ENCODE results near the gene PRRG2. TPM values are rescaled to one million over a fixed set of nuclear protein-coding genes. Genes with fewer than 3 reads are reported as not detected.
"Not testable (repeated sequence)": the region's sequence is repeated elsewhere in the genome, so short reads cannot be mapped to it uniquely, and the experiment has no call there.

PRRG2 gene
- polyA plus RNA-seq, 1 donor from 2014 or later, result 0.26 TPM

- H3K27ac Mint-ChIP-seq, result peak overlapping the region in 1 of 3 donors; percentile 26
- H3K27me3 Mint-ChIP-seq, result no peaks in the 10 kb centered on the region
- peaks cover 0 to 5% (median 4%) of the 10 kb centered on the region in 3 donors for H3K4me1 Mint-ChIP-seq
- no peaks in the 10 kb centered on the region for H3K9me3 Mint-ChIP-seq
- H3K36me3 Mint-ChIP-seq, result no peaks in the 10 kb centered on the region
- peak overlapping the region in 1 of 4 donors; percentile 49 for H3K4me3 Mint-ChIP-seq
Measured at GRCh38 chr19:49631014-49631588, 50.0 kb downstream of the PRRG2 start.

DNA sequence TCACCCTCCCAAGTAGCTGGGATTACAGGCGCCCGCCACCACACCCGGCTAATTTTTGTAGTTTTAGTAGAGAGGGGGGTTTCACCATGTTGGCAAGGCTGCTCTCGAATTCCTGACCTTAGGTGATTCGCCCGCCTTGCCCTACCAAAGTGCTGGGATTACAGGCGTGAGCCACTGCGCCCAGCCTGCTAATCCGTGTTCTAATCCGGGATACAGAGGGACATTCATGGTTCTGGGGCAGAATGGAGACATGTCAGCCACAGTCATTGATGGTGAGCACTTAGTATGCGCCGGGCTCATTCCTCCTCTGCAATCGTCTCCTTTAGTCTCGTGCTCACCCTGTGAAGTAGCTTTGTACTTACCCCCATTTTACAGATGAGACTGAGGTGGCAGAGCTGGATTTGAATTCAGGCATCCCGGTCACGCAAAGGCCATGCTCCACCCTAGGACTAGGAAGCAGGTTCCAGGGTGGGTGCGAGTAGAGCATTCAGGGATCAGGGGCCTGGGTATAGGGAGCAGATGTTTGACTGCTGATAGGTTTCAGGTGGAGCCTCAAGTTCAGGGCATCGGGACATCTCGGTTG is 50.6 kb downstream of the PRRG2 start:
- H3K27ac Mint-ChIP-seq, result peak overlapping the region in 1 of 3 donors; percentile 5
- H3K4me1 Mint-ChIP-seq, result peaks cover 0 to 5% (median 4%) of the 10 kb centered on the region in 3 donors
- no peak overlapping the region for H3K4me3 Mint-ChIP-seq
- H3K27me3 Mint-ChIP-seq, result no peaks in the 10 kb centered on the region
- H3K36me3 Mint-ChIP-seq, result no peaks in the 10 kb centered on the region
- no peaks in the 10 kb centered on the region for H3K9me3 Mint-ChIP-seq

GRCh38 chr19:49632576-49632975 is 51.5 kb downstream of the PRRG2 start:
- H3K9me3 Mint-ChIP-seq, result no peaks in the 10 kb centered on the region
- no peaks in the 10 kb centered on the region for H3K27me3 Mint-ChIP-seq
- no peak overlapping the region for H3K4me3 Mint-ChIP-seq

DNA sequence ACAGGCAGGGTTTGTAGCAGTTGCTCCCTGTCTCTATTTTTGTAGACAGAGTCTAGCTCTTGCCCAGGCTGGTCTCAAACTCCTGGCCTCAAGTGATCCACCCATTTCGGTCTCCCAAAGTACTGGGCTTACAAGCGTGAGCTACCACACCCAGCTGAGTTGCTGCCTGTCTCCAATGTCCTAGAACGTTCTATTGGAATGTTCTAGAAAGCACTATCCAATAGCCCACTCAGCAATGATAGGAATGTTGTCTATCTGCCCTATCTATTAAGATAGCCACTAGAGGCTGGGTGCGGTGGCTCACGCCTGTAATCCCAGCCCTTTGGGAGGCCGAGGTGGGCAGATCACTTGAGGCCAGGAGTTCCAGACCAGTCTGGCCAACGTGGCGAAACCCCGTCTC is 52.2 kb downstream of the PRRG2 start:
- H3K27ac Mint-ChIP-seq, result peak overlapping the region in 1 of 3 donors; percentile 78
- H3K9me3 Mint-ChIP-seq, result not testable (repeated sequence)

More at GRCh38 chr19:49632576-49632975, 51.5 kb downstream of the PRRG2 start:
- Mint-ChIP-seq H3K27ac (peak overlapping the region in 1 of 3 donors; percentile 78), H3K36me3 (no peaks in the 10 kb centered on the region), H3K4me1 (peaks cover 0 to 6% (median 4%) of the 10 kb centered on the region in 3 donors)

DNA sequence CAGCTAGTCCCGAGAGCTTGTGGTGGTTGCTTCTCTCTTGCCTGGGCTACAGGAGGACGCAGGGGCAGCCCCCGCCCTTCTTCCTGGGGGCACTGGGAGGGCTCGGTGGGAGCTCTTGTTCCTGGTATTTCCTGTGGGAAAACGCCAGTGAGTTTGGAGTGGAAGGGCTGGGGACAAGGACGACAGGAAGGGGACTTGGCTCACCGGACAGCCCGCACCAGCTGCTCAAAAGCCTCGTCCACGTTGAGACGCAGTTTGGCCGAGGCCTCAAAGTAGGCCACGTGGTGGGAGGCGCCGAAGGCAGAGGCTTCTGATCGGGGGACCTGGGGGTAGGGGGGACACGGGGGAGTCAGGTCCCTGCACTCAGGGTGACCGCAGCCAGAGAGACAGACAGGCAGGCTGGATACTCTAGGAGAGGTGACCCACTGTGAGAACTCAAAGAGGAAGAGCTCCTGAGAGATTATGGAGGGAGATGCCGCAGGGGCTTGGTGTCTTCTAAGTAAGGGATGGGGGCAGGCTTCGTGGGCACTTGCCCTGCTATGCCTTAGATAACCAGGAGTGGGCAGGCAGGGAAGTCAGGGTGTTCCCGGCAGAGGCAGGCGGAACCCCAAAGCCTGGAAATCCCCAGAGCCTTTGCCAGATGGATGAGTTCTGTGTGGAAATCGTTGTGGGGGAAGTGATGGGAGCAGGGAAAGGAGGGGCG is 54.6 kb downstream of the PRRG2 start:
- Mint-ChIP-seq H3K4me1 (peaks cover 5 to 14% (median 14%) of the 10 kb centered on the region in 3 donors), H3K36me3 (no peaks in the 10 kb centered on the region), H3K9me3 (no peaks in the 10 kb centered on the region), H3K4me3 (no peak overlapping the region), H3K27ac (no peak overlapping the region), H3K27me3 (peaks cover 2% of the 10 kb centered on the region)

More for the DNA sequence above, 52.2 kb downstream of the PRRG2 start:
- not testable (repeated sequence) for H3K4me3 Mint-ChIP-seq, H3K4me1 Mint-ChIP-seq, H3K36me3 Mint-ChIP-seq, H3K27me3 Mint-ChIP-seq

DNA sequence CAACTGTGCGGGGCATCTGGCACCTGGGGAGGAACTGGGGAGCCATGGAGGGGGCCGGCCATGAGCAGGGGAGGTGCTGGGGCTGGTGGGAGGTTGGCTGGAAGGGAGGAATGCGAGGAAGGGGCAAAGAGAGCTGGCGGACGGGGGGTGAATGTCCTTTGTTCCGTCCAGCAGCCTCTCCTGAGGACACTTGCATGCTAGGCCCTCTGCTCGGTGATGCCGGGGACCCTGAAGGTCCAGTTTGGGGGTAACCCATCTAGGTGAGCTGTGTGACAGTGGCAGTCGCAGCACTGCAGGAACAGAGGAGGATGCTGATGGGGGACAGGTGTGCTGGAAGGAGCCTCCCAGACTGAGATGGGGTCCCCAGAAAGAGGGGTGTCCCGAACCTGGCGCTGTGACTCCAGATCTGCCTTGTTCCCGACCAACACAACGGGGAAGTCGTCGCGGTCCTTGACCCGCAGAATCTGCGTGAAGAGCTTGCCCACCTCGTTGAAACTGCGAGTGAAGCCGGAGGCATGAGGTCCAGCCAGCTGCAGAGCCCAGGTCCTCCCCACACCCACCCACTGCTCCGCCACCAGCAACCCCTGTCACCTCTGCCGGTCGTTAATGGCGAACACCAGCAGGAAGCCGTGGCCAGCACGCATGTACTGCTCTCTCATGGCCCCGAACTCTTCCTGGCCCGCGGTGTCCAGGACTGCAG is 55.3 kb downstream of the PRRG2 start:
- H3K4me1 Mint-ChIP-seq, result peaks cover 5 to 16% (median 14%) of the 10 kb centered on the region in 3 donors
- H3K4me3 Mint-ChIP-seq, result no peak overlapping the region
- no peak overlapping the region for H3K27ac Mint-ChIP-seq
- H3K27me3 Mint-ChIP-seq, result peaks cover 2% of the 10 kb centered on the region
- H3K36me3 Mint-ChIP-seq, result no peaks in the 10 kb centered on the region
- no peaks in the 10 kb centered on the region for H3K9me3 Mint-ChIP-seq

- Mint-ChIP-seq H3K4me1 (peaks cover 5 to 24% (median 21%) of the 10 kb centered on the region in 3 donors), H3K27ac (peak overlapping the region in 2 of 3 donors; percentile 78 to 87)
Measured at GRCh38 chr19:49637821-49638738, 57.0 kb downstream of the PRRG2 start.

GRCh38 chr19:49639401-49640112 is 58.4 kb downstream of the PRRG2 start:
- peak overlapping the region; percentile 87 to 99 (median 94) for H3K4me3 Mint-ChIP-seq
- peaks cover 16 to 38% (median 29%) of the 10 kb centered on the region in 3 donors for H3K4me1 Mint-ChIP-seq
- no peaks in the 10 kb centered on the region for H3K36me3 Mint-ChIP-seq
- no peaks in the 10 kb centered on the region for H3K9me3 Mint-ChIP-seq
- H3K27me3 Mint-ChIP-seq, result peaks cover 2% of the 10 kb centered on the region
- H3K27ac Mint-ChIP-seq, result peak overlapping the region in 2 of 3 donors; percentile 88 to 98

More at GRCh38 chr19:49637821-49638738, 57.0 kb downstream of the PRRG2 start:
- peak overlapping the region in 3 of 4 donors; percentile 56 to 86 (median 77) for H3K4me3 Mint-ChIP-seq
- H3K27me3 Mint-ChIP-seq, result peaks cover 2% of the 10 kb centered on the region
- no peaks in the 10 kb centered on the region for H3K9me3 Mint-ChIP-seq
- no peaks in the 10 kb centered on the region for H3K36me3 Mint-ChIP-seq

DNA sequence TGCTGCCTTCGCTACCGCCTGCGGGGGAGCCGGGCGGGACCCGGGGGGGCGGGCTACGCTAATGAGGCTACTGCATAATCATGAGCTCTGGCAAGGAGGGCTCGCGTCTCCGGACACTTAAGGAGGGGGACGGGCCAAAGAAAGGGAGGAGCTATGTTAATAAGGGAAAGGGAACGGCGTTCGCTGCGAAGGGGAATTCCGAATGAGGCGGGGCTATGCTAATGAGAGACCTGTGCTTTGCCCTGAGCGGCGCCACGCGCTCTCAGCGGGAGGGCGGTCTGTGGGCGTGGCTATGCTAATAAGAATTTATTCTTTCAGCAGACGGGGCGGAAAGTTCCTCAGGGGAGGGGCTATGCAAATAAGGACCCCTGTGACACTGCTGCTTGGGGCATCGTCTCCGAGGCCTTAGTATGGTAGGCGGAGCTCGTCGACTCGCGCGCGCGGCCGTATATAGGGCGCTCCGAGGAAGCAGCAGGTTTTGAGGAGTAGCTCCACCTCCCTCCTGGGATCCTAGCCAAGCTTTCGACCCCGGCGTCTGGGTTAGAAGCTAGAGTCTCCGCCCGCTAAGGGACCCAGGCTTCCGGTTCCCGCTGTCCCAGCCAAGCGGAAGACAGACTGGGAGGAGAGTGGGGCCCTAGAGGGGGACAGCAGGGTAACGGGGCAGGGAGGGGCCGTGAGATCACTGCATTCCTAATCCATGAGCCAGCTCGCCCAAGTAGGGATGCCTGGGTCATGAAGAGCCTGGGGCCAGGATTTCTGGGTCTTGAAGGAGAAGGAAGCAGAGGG is 59.2 kb downstream of the PRRG2 start, which contains the start of gene RRAS:
TSS of gene RRAS (minus strand) at position 31 of the 786 bp plus-strand sequence. CDS start 45 bp downstream, outside the sequence.
- Mint-ChIP-seq H3K36me3 (no peaks in the 10 kb centered on the region), H3K9me3 (no peaks in the 10 kb centered on the region), H3K27ac (peak within 1 kb of the TSS; percentile 88 to 99 (median 98)), H3K27me3 (peaks cover 2% of the 10 kb centered on the region), H3K4me1 (peaks cover 16 to 38% (median 27%) of the 10 kb centered on the region in 3 donors), H3K4me3 (peak within 1 kb of the TSS; percentile 87 to 99 (median 94))

Other genes with a start within 250 kb of the PRRG2 start
- gene CD37, start 245.9 kb upstream of the PRRG2 start, polyA plus RNA-seq, result 754 TPM
- 6.3 TPM for gene TEAD2, start 218.9 kb upstream of the PRRG2 start, polyA plus RNA-seq
- gene DKKL1, start 217.4 kb upstream of the PRRG2 start, polyA plus RNA-seq, result 1.1 TPM
- not detected for gene KASH5, start 193.1 kb upstream of the PRRG2 start, polyA plus RNA-seq
- gene PTH2, start 157.9 kb upstream of the PRRG2 start, polyA plus RNA-seq, result not detected
- not detected for gene GFY, start 155.9 kb upstream of the PRRG2 start, polyA plus RNA-seq
- not detected for gene SLC17A7, start 139.8 kb upstream of the PRRG2 start, polyA plus RNA-seq
- 98.8 TPM for gene PIH1D1, start 129.5 kb upstream of the PRRG2 start, polyA plus RNA-seq
- gene ALDH16A1, start 128.1 kb upstream of the PRRG2 start, polyA plus RNA-seq, result 67.5 TPM
- 24.3 TPM for gene FLT3LG, start 107.1 kb upstream of the PRRG2 start, polyA plus RNA-seq
- gene RPL13A, start 93.7 kb upstream of the PRRG2 start, polyA plus RNA-seq, result 3,792 TPM
- gene RPS11, start 84.9 kb upstream of the PRRG2 start, polyA plus RNA-seq, result 3,702 TPM
- gene FCGRT, start 68.7 kb upstream of the PRRG2 start, polyA plus RNA-seq, result 60.8 TPM
- gene RCN3, start 53.3 kb upstream of the PRRG2 start, polyA plus RNA-seq, result 3.1 TPM
- gene NOSIP, start 760 bp upstream of the PRRG2 start, polyA plus RNA-seq, result 144 TPM
- gene PRR12, start 9.9 kb downstream of the PRRG2 start, polyA plus RNA-seq, result 0.70 TPM
- gene RRAS, start 58.8 kb downstream of the PRRG2 start, polyA plus RNA-seq, result 18.4 TPM
- 3.4 TPM for gene SCAF1, start 60.9 kb downstream of the PRRG2 start, polyA plus RNA-seq
- 66.0 TPM for gene IRF3, start 84.5 kb downstream of the PRRG2 start, polyA plus RNA-seq
- 16.8 TPM for gene BCL2L12, start 84.6 kb downstream of the PRRG2 start, polyA plus RNA-seq
- 187 TPM for gene PRMT1, start 96.0 kb downstream of the PRRG2 start, polyA plus RNA-seq
- gene ADM5, start 108.3 kb downstream of the PRRG2 start, polyA plus RNA-seq, result 0.65 TPM
- not detected for gene CPT1C, start 109.8 kb downstream of the PRRG2 start, polyA plus RNA-seq
- 0.15 TPM for gene TSKS, start 182.0 kb downstream of the PRRG2 start, polyA plus RNA-seq
- 6.5 TPM for gene AP2A1, start 185.7 kb downstream of the PRRG2 start, polyA plus RNA-seq
- 6.6 TPM for gene FUZ, start 232.0 kb downstream of the PRRG2 start, polyA plus RNA-seq
- 54.7 TPM for gene MED25, start 237.0 kb downstream of the PRRG2 start, polyA plus RNA-seq